PFSK-1 (cell line): ENCODE measurements around the gene HTRA2.

Experiments used
- FOXP2 ChIP-seq: optimal IDR thresholded peaks from 2 replicates; pipeline ENCODE3; 2011; ENCODE audit warnings: borderline replicate concordance, control low read depth, inconsistent platforms; ENCODE audit not compliant: insufficient read depth; ENCODE audit errors: extremely low read length, extremely low read depth
- POLR2AphosphoS5 ChIP-seq: IDR thresholded peaks from 2 replicates; pipeline ENCODE4 v1.6.1; 2012; ENCODE audit warnings: low read depth, mild to moderate bottlenecking, control low read depth, low read length, moderate library complexity
- SIN3A ChIP-seq: IDR thresholded peaks from 2 replicates; pipeline ENCODE4 v1.6.1; 2012; ENCODE audit warnings: mild to moderate bottlenecking, low read length, moderate library complexity, borderline replicate concordance; ENCODE audit not compliant: insufficient read depth
- TAF1 ChIP-seq: IDR thresholded peaks from 2 replicates; pipeline ENCODE4 v1.6.1; 2012; ENCODE audit warnings: low read length, control low read depth, borderline replicate concordance; ENCODE audit not compliant: insufficient read depth
- TF ChIP-seq, protein P1 (sequence below), 2 experiments: IDR thresholded peaks; 2 replicates each; pipeline versions ENCODE4 v1.6.1 to v1.8.0; 2011 to 2012; ENCODE audit warnings: low read depth in 2 of 2, low read length in 2 of 2, control low read depth in 1 of 2, inconsistent platforms in 1 of 2, mild to moderate bottlenecking in 1 of 2, moderate library complexity in 1 of 2; ENCODE audit not compliant: insufficient read depth in 1 of 2

Gene HTRA2

DNA sequence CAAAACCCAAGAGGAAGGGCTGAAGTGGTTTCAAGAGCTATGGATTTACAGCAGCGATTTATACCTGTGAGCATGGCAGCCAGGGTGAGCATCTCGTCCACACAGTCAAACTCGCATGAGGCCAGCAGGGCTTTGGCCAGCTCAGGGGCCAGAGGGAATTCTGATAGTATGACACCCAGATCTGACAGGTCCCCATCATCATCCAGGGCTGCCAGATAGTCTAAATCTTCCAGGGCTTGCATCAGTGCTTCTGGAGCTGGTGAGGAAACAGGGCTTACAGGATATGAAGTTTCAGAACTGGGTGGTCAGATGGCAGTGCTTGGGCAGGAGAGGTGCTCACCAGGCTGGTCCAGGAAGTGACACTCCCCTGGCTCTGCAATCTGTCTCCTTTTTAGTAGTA, 7.2 kb upstream of the HTRA2 start:
- no peak for TF ChIP-seq POLR2AphosphoS5

DNA sequence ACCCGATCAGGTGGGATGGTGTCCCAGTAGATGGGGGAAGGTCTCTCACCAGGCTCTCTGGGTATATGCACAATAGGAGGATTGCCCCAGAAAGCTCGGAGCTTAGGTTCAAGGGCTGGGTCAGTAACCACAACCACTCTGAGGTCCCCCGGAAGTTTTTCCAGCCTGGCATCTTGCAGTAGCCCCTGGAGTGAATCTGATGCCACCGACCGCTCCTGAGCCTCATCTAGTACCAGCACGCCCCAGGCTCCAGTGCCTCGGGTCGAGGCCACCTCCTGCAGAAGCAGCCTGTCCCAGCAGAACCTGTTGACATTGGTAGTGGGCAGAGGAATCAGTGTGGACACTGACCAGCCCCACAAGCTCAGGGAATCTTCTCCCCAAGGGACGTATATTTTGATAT, 5.7 kb upstream of the HTRA2 start:
- TF ChIP-seq SIN3A (no peak), POLR2AphosphoS5 (no peak), FOXP2 (no peak), TAF1 (no peak)
- TF ChIP-seq, protein P1, sequence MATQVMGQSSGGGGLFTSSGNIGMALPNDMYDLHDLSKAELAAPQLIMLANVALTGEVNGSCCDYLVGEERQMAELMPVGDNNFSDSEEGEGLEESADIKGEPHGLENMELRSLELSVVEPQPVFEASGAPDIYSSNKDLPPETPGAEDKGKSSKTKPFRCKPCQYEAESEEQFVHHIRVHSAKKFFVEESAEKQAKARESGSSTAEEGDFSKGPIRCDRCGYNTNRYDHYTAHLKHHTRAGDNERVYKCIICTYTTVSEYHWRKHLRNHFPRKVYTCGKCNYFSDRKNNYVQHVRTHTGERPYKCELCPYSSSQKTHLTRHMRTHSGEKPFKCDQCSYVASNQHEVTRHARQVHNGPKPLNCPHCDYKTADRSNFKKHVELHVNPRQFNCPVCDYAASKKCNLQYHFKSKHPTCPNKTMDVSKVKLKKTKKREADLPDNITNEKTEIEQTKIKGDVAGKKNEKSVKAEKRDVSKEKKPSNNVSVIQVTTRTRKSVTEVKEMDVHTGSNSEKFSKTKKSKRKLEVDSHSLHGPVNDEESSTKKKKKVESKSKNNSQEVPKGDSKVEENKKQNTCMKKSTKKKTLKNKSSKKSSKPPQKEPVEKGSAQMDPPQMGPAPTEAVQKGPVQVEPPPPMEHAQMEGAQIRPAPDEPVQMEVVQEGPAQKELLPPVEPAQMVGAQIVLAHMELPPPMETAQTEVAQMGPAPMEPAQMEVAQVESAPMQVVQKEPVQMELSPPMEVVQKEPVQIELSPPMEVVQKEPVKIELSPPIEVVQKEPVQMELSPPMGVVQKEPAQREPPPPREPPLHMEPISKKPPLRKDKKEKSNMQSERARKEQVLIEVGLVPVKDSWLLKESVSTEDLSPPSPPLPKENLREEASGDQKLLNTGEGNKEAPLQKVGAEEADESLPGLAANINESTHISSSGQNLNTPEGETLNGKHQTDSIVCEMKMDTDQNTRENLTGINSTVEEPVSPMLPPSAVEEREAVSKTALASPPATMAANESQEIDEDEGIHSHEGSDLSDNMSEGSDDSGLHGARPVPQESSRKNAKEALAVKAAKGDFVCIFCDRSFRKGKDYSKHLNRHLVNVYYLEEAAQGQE (IDR thresholded peaks at IDR 0.05; ENCODE audit: insufficient read depth in 1 of 2, low read depth in 2 of 2, low read length in 2 of 2), result no peak

DNA sequence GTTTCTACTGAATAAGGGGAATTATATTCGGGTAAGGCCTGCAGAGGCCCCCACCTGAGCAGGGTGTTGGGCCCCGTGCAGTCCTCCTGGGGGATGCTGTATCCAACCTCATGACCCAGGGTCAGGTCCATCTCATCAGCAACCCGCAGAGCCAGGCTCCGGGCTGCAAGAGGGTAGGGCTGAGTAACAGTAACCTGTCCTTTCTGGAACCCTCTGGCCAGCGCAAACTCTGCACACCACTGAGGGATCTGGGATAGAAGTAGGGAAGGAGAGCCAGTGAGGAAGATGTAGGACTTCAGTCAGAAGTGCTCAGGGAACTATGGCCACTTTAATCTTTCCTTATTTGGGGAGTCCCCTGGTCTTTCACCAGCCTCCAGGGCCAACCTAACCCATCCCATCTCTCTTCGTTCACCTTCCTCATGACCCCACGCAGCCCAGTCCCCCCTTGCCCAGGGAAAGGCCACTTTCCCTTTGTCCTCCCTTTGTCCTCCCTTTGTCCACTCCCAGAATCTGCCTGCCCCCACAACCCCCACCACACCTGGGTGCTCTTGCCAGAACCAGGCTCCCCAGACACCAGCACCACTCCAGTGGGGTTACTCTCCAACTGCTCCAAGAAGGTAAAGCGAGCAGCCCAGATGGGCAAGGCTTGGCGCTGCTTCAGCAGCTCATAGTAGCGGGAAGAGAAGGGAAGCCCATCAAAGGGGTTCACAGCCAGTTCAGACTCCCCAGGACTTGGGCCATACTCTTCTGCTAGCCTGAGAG, 4.6 kb upstream of the HTRA2 start:
- no peak for TF ChIP-seq FOXP2

DNA sequence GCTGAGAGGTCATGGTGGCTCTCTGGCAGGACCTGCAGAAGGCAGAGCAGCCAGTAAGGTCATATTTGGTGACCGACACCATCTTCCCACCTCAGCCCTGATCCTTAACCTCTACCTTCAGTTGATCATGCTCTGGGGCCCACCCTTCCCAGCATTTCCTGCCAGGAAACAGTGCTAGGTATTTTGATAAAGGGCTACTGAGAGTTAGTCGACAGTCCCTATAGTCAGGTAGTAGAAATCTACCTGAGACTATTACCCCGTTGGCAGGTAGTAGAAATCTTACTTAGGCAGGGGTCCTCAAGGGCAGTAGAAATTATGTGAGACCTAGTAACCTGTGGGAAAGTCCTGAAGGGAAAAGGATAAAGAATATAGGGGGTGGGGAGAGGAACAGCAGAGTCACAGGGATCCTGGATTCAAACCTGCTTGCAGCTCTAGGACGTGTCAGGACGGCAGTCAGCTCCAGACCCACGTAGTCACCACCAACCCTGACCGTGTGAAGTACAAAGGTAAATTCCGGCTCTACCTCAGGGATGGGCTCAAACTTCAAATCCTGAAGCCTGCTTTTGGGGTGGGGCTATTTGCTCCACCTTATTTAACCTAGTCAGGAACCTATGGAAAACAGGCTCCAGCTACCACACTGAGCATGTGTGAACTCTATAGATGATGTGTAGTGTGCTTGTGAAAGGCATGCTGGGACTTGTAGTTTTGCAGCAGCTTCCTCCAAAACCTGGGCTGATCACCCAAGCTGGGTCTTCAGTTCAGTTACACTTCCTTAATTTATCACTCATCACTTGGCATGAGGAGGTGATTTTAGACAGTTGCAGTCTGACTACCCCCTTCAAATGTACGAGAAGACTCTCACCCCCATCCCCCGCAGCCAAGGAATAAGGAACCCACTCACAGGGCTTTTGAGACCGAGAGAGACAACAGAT, 3.8 kb upstream of the HTRA2 start, which contains the start of gene DQX1:
TSS of gene DQX1 (minus strand) at position 515 of the 932 bp plus-strand sequence. CDS start at position 13, 502 bp downstream.
- no peak for TF ChIP-seq SIN3A
- TF ChIP-seq FOXP2, result no peak
- TF ChIP-seq, protein P1 (IDR thresholded peaks at IDR 0.05; ENCODE audit: insufficient read depth in 1 of 2, low read depth in 2 of 2, low read length in 2 of 2), result no peak
- peak; percentile 26; the same call in 1 of the 2 replicates for TF ChIP-seq POLR2AphosphoS5

DNA sequence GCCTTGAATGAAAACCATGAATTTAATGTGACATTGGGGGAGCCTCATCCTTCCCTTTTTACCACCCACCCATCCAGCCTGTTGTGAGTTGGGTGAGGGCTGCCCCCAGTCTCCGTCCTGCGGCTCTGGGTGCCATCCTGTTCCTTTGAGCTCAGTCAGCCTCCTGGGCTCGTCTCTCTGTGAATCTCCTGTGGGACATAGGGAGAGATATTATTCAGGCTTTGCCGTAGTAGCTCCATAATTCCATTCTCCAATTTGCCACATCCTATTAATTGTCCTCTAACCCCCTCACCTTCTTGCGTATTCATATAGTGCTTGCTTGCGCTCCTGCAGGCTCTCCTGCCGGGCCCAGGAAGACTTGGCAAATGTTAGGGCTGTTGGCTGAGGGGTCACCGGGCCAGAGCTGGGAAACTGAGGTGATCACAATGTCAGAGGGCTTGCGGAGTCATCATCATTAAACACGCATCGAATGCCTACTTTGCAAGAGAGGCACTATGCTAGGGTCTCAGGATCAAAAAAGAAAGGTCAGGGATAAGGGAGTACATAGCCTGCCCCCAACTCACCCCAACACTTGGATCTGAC, 3.0 kb upstream of the HTRA2 start:
- no peak for TF ChIP-seq FOXP2
- TF ChIP-seq POLR2AphosphoS5, result no peak
- TF ChIP-seq SIN3A, result no peak
- TF ChIP-seq, protein P1 (IDR thresholded peaks at IDR 0.05; ENCODE audit: insufficient read depth in 1 of 2, low read depth in 2 of 2, low read length in 2 of 2), result no peak
- no peak for TF ChIP-seq TAF1

DNA sequence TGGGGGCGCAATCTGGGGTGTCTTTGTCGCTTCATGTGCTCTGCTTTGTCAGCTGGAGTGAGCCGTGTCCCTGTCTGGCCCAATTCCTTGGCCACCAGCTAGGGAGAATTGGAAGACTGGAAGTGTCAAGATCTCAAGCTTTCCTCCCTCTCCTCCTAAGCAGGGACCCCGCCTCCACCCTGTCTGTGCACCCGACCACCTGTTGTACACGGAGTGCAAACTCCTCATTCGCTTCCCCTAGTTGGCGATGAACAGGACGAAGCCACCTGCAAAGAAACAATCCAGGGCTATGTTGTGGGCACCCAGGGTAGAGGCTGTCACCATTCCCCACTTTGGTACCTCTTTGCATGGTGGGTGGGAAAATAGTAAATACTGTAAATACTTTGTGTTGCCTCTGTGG, 2.0 kb upstream of the HTRA2 start:
- no peak for TF ChIP-seq FOXP2
- TF ChIP-seq, protein P1 (IDR thresholded peaks at IDR 0.05; ENCODE audit: insufficient read depth in 1 of 2, low read depth in 2 of 2, low read length in 2 of 2), result no peak
